Activated CD4-positive, CD25-positive, alpha-beta regulatory T cell treated with anti-CD3 and anti-CD28 coated beads, Interleukin-2, amount 50 U/mL, for 16 hours (primary cell): ENCODE results near the gene HOXB8.

Experiments
- DNase-seq: peaks from one replicate; pipeline ENCODE4 v3.0.0-alpha.2; 2020; ENCODE audit warnings: low read depth, low spot score

Gene HOXB8

GRCh38 chr17:48615047-48615962, at the start of gene HOXB8:
Gene HOXB8 (minus strand): TSS chr17:48615292. CDS start chr17:48614704, 588 bp downstream.
- no peak for DNase-seq

- DNase-seq = no peak
Measured at GRCh38 chr17:48663134-48663924, 48.2 kb upstream of the HOXB8 start.

GRCh38 chr17:48655913-48656312, 40.8 kb upstream of the HOXB8 start:
- DNase-seq = no peak

- no peak for DNase-seq
Measured at GRCh38 chr17:48649741-48650140, 34.6 kb upstream of the HOXB8 start.

GRCh38 chr17:48647963-48648245, 32.8 kb upstream of the HOXB8 start:
- no peak for DNase-seq

- DNase-seq = no peak
Measured at GRCh38 chr17:48647103-48647962, 32.2 kb upstream of the HOXB8 start.

- DNase-seq = no peak
Measured at GRCh38 chr17:48646183-48647102, 31.4 kb upstream of the HOXB8 start.

GRCh38 chr17:48645639-48646182, 30.6 kb upstream of the HOXB8 start:
- DNase-seq = no peak

GRCh38 chr17:48644910-48645557, 29.9 kb upstream of the HOXB8 start:
- no peak for DNase-seq

GRCh38 chr17:48644159-48644558, 29.1 kb upstream of the HOXB8 start:
- no peak for DNase-seq

GRCh38 chr17:48643697-48644012, 28.6 kb upstream of the HOXB8 start:
- no peak for DNase-seq

- no peak for DNase-seq
Measured at GRCh38 chr17:48642843-48643696, 28.0 kb upstream of the HOXB8 start.

- DNase-seq = no peak
Measured at GRCh38 chr17:48642059-48642842, 27.2 kb upstream of the HOXB8 start.

GRCh38 chr17:48641541-48642058, 26.5 kb upstream of the HOXB8 start:
- DNase-seq = no peak

- no peak for DNase-seq
Measured at GRCh38 chr17:48640858-48641180, 25.7 kb upstream of the HOXB8 start.

GRCh38 chr17:48639982-48640857, 25.1 kb upstream of the HOXB8 start:
- DNase-seq = no peak

- DNase-seq = no peak
Measured at GRCh38 chr17:48639136-48639535, 24.0 kb upstream of the HOXB8 start.
